Neural cell (in vitro differentiated cells): ENCODE measurements around the gene LDHAL6B. TPM values are rescaled to one million over a fixed set of nuclear protein-coding genes. Genes with fewer than 3 reads are reported as not detected.

Experiments used
- H2AFZ ChIP-seq: fragments of 200-600, 300-800 bp; sonication (generic), shearing (Covaris generic); 2 replicates; pipeline ENCODE4 v1.6.0; 2014; ENCODE audit warnings: low read depth, mild to moderate bottlenecking, antibody characterized with exemption, low read length, moderate library complexity
- H3F3A ChIP-seq: fragments of 200-600 bp; shearing (Covaris generic); 2 replicates; pipeline ENCODE4 v1.6.1; 2016; ENCODE audit warnings: mild to moderate bottlenecking, moderate library complexity, mixed read lengths, antibody characterized with exemption, low read length; ENCODE audit not compliant: insufficient read depth, poor library complexity, severe bottlenecking
- H3K27ac ChIP-seq: fragments of 200-600, 300-800 bp; sonication (generic), shearing (Covaris generic); 2 replicates; pipeline ENCODE4 v1.5.1; 2014; ENCODE audit warnings: mild to moderate bottlenecking, low read length, moderate library complexity
- H3K27me3 ChIP-seq: fragments of 300-800, 200-600 bp; sonication (generic), shearing (Covaris generic); 2 replicates; pipeline ENCODE4 v1.6.0; 2014; ENCODE audit warnings: mild to moderate bottlenecking, low read depth, low read length, moderate library complexity; ENCODE audit not compliant: insufficient read depth
- H3K36me3 ChIP-seq: fragments of 300-800, 200-600 bp; sonication (generic), shearing (Covaris generic); 2 replicates; pipeline ENCODE4 v1.5.1; 2014; ENCODE audit warnings: mild to moderate bottlenecking, antibody characterized with exemption, low read length, moderate library complexity; ENCODE audit not compliant: insufficient read depth
- H3K4me2 ChIP-seq: fragments of 300-800, 200-600 bp; sonication (generic), shearing (Covaris generic); 2 replicates; pipeline ENCODE4 v1.6.0; 2014; ENCODE audit warnings: mild to moderate bottlenecking, low read length
- H3K4me3 ChIP-seq: fragments of 300-800, 200-600 bp; sonication (generic), shearing (Covaris generic); 2 replicates; pipeline ENCODE4 v1.5.1; 2014; ENCODE audit warnings: mild to moderate bottlenecking, low read length, moderate library complexity
- H3K79me2 ChIP-seq: fragments of 200-600 bp; shearing (Covaris generic); replicated peaks from 2 replicates; pipeline ENCODE4 v1.6.0; 2014; ENCODE audit warnings: mild to moderate bottlenecking, low read length, moderate library complexity; ENCODE audit not compliant: insufficient read depth
- H3K9ac ChIP-seq: fragments of 300-800, 200-600 bp; sonication (generic), shearing (Covaris generic); 2 replicates; pipeline ENCODE4 v1.6.1; 2016; ENCODE audit warnings: mild to moderate bottlenecking, low read length, mixed read lengths
- H3K9me2 ChIP-seq: fragments of 200-600 bp; shearing (Covaris generic); 2 replicates; pipeline ENCODE4 v1.6.1; 2016; ENCODE audit warnings: mild to moderate bottlenecking, low read length, mixed read lengths; ENCODE audit not compliant: insufficient read depth
- H3K9me3 ChIP-seq: fragments of 200-600, 300-800 bp; sonication (generic), shearing (Covaris generic); 2 replicates; pipeline ENCODE4 v1.6.1; 2016; ENCODE audit warnings: mild to moderate bottlenecking, mixed run types, low read length, moderate library complexity, mixed read lengths
- H4K20me1 ChIP-seq: fragments of 200-600 bp; shearing (Covaris generic); 2 replicates; pipeline ENCODE4 v1.6.1; 2016; ENCODE audit warnings: mild to moderate bottlenecking, mixed run types; ENCODE audit not compliant: insufficient read depth
- EP300 ChIP-seq: fragments of 450-650 bp; conservative IDR thresholded peaks from 2 replicates; pipeline ENCODE4 v1.6.1; 2014; ENCODE audit warnings: antibody characterized with exemption, mild to moderate bottlenecking, moderate library complexity; ENCODE audit not compliant: poor library complexity, severe bottlenecking
- EZH2 ChIP-seq: fragments of 200-600, 300-800 bp; shearing (Covaris generic), sonication (generic); IDR thresholded peaks from 2 replicates; pipeline ENCODE4 v1.6.1; 2014; ENCODE audit warnings: antibody characterized with exemption, low read length, borderline replicate concordance, mild to moderate bottlenecking; ENCODE audit not compliant: insufficient read depth, poor library complexity, severe bottlenecking
- MXI1 ChIP-seq: fragments of 450-650 bp; conservative IDR thresholded peaks from 2 replicates; pipeline ENCODE4 v1.6.1; 2014; ENCODE audit warnings: antibody characterized with exemption, mild to moderate bottlenecking; ENCODE audit not compliant: poor library complexity, severe bottlenecking
- POLR2AphosphoS5 ChIP-seq: IDR thresholded peaks from 2 replicates; pipeline ENCODE4 v1.6.1; 2012
- RAD21 ChIP-seq: fragments of 450-650 bp; conservative IDR thresholded peaks from 2 replicates; pipeline ENCODE4 v1.6.1; 2014; ENCODE audit warnings: antibody characterized with exemption, mild to moderate bottlenecking, moderate library complexity
- REST ChIP-seq: IDR thresholded peaks from 2 replicates; pipeline ENCODE4 v1.6.1; 2012; ENCODE audit warnings: borderline replicate concordance
- SMC3 ChIP-seq: fragments of 450-650 bp; conservative IDR thresholded peaks from 2 replicates; pipeline ENCODE4 v1.6.1; 2014; ENCODE audit warnings: antibody characterized with exemption, mild to moderate bottlenecking, moderate library complexity; ENCODE audit not compliant: poor library complexity
- TAF1 ChIP-seq: IDR thresholded peaks from 2 replicates; pipeline ENCODE4 v1.6.1; 2012; ENCODE audit warnings: low read depth
- polyA plus RNA-seq: library from polyadenylated mRNA; depleted of rRNA; stranded (reverse); fragments of >200 nt; gene quantifications from 2 replicates; pipeline ENCODE4 v1.2.3, GENCODE V29; 2014
- TF ChIP-seq, protein P1 (sequence below): fragments of 450-650 bp; IDR thresholded peaks from 2 replicates; pipeline ENCODE4 v1.5.1; 2014; ENCODE audit warnings: antibody characterized with exemption, mild to moderate bottlenecking, moderate library complexity; ENCODE audit not compliant: poor library complexity, severe bottlenecking

Gene LDHAL6B
- polyA plus RNA-seq, 1 donor from 2014 or later, result not detected

GRCh38 chr15:59244337-59244736, 37.7 kb downstream of the LDHAL6B start:
- H3K79me2 ChIP-seq, result no peaks in the 10 kb centered on the region

DNA sequence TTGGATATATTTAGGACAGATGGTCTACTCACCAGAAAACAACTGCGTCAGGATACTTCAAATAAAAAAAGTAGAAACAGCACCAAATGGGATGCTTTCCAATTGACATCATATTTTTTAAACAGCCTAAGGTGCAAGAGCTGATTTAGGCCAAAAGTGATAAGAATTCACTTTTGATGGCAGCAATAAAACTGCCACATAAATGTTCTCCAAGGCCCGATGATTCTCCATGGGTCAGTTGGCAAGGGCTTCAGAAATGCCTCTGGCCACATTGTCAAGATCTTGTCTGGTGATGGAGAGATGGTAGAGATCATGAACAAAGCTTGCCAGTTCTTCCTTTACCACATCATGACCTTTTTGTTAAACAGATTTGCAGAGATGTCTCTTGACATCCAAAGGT, 38.9 kb downstream of the LDHAL6B start:
- Histone ChIP-seq H4K20me1 (no peaks in the 10 kb centered on the region), H3K9me3 (no peaks in the 10 kb centered on the region), H3F3A (no peaks in the 10 kb centered on the region), H3K4me3 (no peak overlapping the region), H3K79me2 (no peaks in the 10 kb centered on the region), H2AFZ (no peak overlapping the region), H3K27me3 (no peaks in the 10 kb centered on the region), H3K4me2 (no peak overlapping the region), H3K9me2 (no peaks in the 10 kb centered on the region), H3K36me3 (no peaks in the 10 kb centered on the region), H3K27ac (no peak overlapping the region), H3K9ac (no peak overlapping the region)
- no peak for TF ChIP-seq TAF1
- TF ChIP-seq, protein P1, sequence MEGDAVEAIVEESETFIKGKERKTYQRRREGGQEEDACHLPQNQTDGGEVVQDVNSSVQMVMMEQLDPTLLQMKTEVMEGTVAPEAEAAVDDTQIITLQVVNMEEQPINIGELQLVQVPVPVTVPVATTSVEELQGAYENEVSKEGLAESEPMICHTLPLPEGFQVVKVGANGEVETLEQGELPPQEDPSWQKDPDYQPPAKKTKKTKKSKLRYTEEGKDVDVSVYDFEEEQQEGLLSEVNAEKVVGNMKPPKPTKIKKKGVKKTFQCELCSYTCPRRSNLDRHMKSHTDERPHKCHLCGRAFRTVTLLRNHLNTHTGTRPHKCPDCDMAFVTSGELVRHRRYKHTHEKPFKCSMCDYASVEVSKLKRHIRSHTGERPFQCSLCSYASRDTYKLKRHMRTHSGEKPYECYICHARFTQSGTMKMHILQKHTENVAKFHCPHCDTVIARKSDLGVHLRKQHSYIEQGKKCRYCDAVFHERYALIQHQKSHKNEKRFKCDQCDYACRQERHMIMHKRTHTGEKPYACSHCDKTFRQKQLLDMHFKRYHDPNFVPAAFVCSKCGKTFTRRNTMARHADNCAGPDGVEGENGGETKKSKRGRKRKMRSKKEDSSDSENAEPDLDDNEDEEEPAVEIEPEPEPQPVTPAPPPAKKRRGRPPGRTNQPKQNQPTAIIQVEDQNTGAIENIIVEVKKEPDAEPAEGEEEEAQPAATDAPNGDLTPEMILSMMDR, result no peak
- no peak for TF ChIP-seq REST
- TF ChIP-seq SMC3, result no peak

More at GRCh38 chr15:59244337-59244736, 37.7 kb downstream of the LDHAL6B start:
- Histone ChIP-seq H3K27me3 (no peaks in the 10 kb centered on the region), H3K27ac (no peak overlapping the region), H3K4me2 (no peak overlapping the region), H2AFZ (no peak overlapping the region), H3K9me2 (no peaks in the 10 kb centered on the region), H3K9ac (no peak overlapping the region), H3K9me3 (no peaks in the 10 kb centered on the region), H3K4me3 (no peak overlapping the region), H3F3A (no peaks in the 10 kb centered on the region), H3K36me3 (no peaks in the 10 kb centered on the region), H4K20me1 (no peaks in the 10 kb centered on the region)
- TF ChIP-seq REST, result no peak
- no peak for TF ChIP-seq MXI1
- TF ChIP-seq POLR2AphosphoS5, result no peak
- no peak for TF ChIP-seq RAD21
- no peak for TF ChIP-seq TAF1
- TF ChIP-seq EZH2, result no peak
- TF ChIP-seq EP300, result no peak
- TF ChIP-seq, protein P1, result no peak
- TF ChIP-seq SMC3, result no peak
